Measurements from ENCODE around the gene HFM1.
"Not testable (repeated sequence)": the region's sequence is repeated elsewhere in the genome, so short reads cannot be mapped to it uniquely, and the experiment has no call there.

Gene HFM1

GRCh38 chr1:91345395-91346005 is 59.1 kb downstream of the HFM1 start:
- Mint-ChIP-seq H3K4me1 (no peaks in the 10 kb centered on the region), H3K27me3 (peaks cover 42% of the 10 kb centered on the region), H3K9me3 (no peaks in the 10 kb centered on the region), H3K36me3 (ENCODE audit: insufficient read depth) (no peaks in the 10 kb centered on the region), H3K27ac (ENCODE audit: low read depth) (no peak overlapping the region), H3K4me3 (no peak overlapping the region)
- no peak for DNase-seq (ENCODE audit: low spot score in 2 of 2)
- ATAC-seq (replicated peaks; ENCODE audit: extremely low read depth, poor library complexity, severe bottlenecking): no peak

DNA sequence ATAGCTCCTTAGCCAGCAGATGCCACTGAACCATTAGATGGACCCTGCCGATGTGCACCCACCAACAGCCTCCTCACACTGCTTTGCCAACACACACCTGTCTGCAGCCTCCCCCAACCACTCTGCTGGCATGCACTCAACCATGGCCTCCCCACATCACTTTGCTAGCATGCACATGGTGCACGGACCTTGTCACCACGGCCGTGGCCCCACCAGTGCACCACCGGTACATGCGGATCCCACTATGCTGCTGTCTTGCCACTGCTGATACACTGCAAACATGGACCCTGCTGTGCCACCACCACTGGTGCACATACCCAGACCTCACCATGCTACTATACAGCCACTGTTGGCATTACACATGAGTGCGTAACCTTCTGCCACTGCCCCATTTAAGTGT is 66.1 kb downstream of the HFM1 start:
- Mint-ChIP-seq H3K4me1 (no peaks in the 10 kb centered on the region), H3K27me3 (peaks cover 87% of the 10 kb centered on the region), H3K9me3 (no peaks in the 10 kb centered on the region), H3K4me3 (no peak overlapping the region), H3K27ac (ENCODE audit: low read depth) (no peak overlapping the region), H3K36me3 (ENCODE audit: insufficient read depth) (no peaks in the 10 kb centered on the region)
- no peak for ATAC-seq (replicated peaks; ENCODE audit: extremely low read depth, poor library complexity, severe bottlenecking)
- no peak for DNase-seq (ENCODE audit: low spot score in 2 of 2)

DNA sequence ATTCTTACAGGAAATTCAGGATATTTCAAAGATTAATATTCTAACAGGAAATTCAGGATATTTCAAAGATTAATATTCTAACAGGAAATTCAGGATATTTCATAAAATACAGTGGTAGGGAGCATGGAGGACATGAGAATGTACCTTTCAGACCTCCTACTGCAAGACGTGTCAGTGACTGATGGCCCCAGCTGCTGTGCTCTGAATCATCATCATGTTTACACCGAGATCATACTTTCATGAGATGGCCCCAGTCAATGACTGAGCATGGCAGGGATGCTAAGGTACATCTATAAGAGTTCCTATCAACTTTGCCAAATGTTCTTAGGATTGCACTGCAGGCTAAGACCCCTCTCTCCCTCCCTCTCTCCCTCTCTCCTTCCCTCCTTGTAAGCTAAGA is 69.0 kb downstream of the HFM1 start:
- Mint-ChIP-seq H3K36me3 (ENCODE audit: insufficient read depth) (no peaks in the 10 kb centered on the region), H3K27ac (ENCODE audit: low read depth) (no peak overlapping the region), H3K9me3 (no peaks in the 10 kb centered on the region), H3K27me3 (peaks cover 97% of the 10 kb centered on the region), H3K4me1 (no peaks in the 10 kb centered on the region), H3K4me3 (no peak overlapping the region)
- DNase-seq (ENCODE audit: low spot score in 2 of 2) (no peak), ATAC-seq (replicated peaks; ENCODE audit: extremely low read depth, poor library complexity, severe bottlenecking) (no peak)

DNA sequence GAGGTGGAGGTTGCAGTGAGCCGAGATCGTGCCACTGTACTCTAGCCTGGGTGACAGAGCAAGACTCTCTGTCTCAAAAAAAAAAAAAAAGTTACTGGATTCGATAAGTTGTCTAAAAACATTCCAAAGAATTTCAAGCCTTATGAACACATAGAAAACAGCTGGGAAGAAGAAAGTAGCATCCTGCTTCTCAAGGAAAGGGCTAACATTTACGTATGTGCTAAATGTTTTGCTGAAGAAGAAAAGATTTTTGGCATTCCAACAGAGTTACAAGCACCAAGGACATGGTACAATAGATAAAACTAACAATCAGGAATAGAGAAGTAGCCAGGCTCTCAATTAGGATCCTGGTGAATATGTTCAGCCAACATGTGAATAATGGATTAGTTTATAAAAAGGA is 69.8 kb downstream of the HFM1 start:
- no peaks in the 10 kb centered on the region for H3K36me3 Mint-ChIP-seq (ENCODE audit: insufficient read depth)
- ATAC-seq (replicated peaks; ENCODE audit: extremely low read depth, poor library complexity, severe bottlenecking): no peak

GRCh38 chr1:91325456-91325855 is 79.2 kb downstream of the HFM1 start:
- Mint-ChIP-seq H3K36me3 (ENCODE audit: insufficient read depth) (no peaks in the 10 kb centered on the region), H3K9me3 (no peaks in the 10 kb centered on the region), H3K27ac (ENCODE audit: low read depth) (no peak overlapping the region), H3K4me1 (no peaks in the 10 kb centered on the region), H3K27me3 (peaks cover 76% of the 10 kb centered on the region), H3K4me3 (no peak overlapping the region)
- ATAC-seq (replicated peaks; ENCODE audit: extremely low read depth, poor library complexity, severe bottlenecking) (no peak), DNase-seq (ENCODE audit: low spot score in 2 of 2) (no peak)

More for the DNA sequence above, 69.8 kb downstream of the HFM1 start:
- Mint-ChIP-seq H3K9me3 (no peaks in the 10 kb centered on the region), H3K27ac (ENCODE audit: low read depth) (no peak overlapping the region), H3K4me3 (no peak overlapping the region), H3K27me3 (peaks cover 98% of the 10 kb centered on the region), H3K4me1 (no peaks in the 10 kb centered on the region)
- no peak for DNase-seq (ENCODE audit: low spot score in 2 of 2)

GRCh38 chr1:91314643-91315042 is 90.0 kb downstream of the HFM1 start:
- Mint-ChIP-seq H3K36me3 (ENCODE audit: insufficient read depth) (no peaks in the 10 kb centered on the region), H3K4me1 (no peaks in the 10 kb centered on the region), H3K4me3 (no peak overlapping the region), H3K27ac (ENCODE audit: low read depth) (no peak overlapping the region), H3K27me3 (peaks cover 60% of the 10 kb centered on the region), H3K9me3 (no peaks in the 10 kb centered on the region)
- ATAC-seq (replicated peaks; ENCODE audit: extremely low read depth, poor library complexity, severe bottlenecking) (no peak), DNase-seq (ENCODE audit: low spot score in 2 of 2) (no peak)

GRCh38 chr1:91311672-91312071 is 93.0 kb downstream of the HFM1 start:
- ATAC-seq (replicated peaks; ENCODE audit: extremely low read depth, poor library complexity, severe bottlenecking): no peak
- H3K4me1 Mint-ChIP-seq: no peaks in the 10 kb centered on the region
- H3K27me3 Mint-ChIP-seq: peaks cover 51% of the 10 kb centered on the region

DNA sequence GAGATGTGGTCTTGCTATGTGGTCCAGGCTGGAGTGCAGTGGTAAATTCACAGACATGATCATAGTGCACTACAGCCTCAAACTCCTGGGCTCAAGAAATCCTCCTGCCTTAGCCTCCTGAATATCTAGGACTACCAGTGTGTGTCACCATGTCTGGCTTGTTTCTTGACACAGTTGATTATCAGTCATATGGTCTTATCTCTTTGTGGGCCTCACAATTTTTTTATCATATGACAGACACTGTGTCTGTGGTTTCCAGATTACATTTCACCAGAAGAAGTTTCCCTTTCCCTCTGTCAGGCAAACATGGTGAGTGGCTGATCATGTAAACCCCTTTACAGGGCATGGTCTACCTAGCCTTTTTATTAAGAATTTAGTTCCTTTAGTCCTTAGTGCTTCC is 96.1 kb downstream of the HFM1 start:
- Mint-ChIP-seq H3K27me3 (peaks cover 54% of the 10 kb centered on the region), H3K36me3 (ENCODE audit: insufficient read depth) (no peaks in the 10 kb centered on the region), H3K4me1 (no peaks in the 10 kb centered on the region), H3K4me3 (no peak overlapping the region), H3K27ac (ENCODE audit: low read depth) (no peak overlapping the region), H3K9me3 (peaks cover 9% of the 10 kb centered on the region)
- DNase-seq (ENCODE audit: low spot score in 2 of 2): no peak
- ATAC-seq (replicated peaks; ENCODE audit: extremely low read depth, poor library complexity, severe bottlenecking): no peak

More at GRCh38 chr1:91311672-91312071, 93.0 kb downstream of the HFM1 start:
- Mint-ChIP-seq H3K27ac (ENCODE audit: low read depth) (no peak overlapping the region), H3K4me3 (no peak overlapping the region), H3K9me3 (peaks cover 9% of the 10 kb centered on the region), H3K36me3 (ENCODE audit: insufficient read depth) (no peaks in the 10 kb centered on the region)
- no peak for DNase-seq (ENCODE audit: low spot score in 2 of 2)

- no peak for DNase-seq (ENCODE audit: low spot score in 2 of 2)
- Mint-ChIP-seq H3K9me3 (peaks cover 9% of the 10 kb centered on the region), H3K4me3 (no peak overlapping the region), H3K4me1 (no peaks in the 10 kb centered on the region), H3K36me3 (ENCODE audit: insufficient read depth) (no peaks in the 10 kb centered on the region), H3K27me3 (peaks cover 50% of the 10 kb centered on the region), H3K27ac (ENCODE audit: low read depth) (no peak overlapping the region)
- no peak for ATAC-seq (replicated peaks; ENCODE audit: extremely low read depth, poor library complexity, severe bottlenecking)
Measured at GRCh38 chr1:91307784-91308409, 96.7 kb downstream of the HFM1 start.

- Mint-ChIP-seq H3K4me1 (no peaks in the 10 kb centered on the region), H3K27me3 (peaks cover 29% of the 10 kb centered on the region), H3K36me3 (ENCODE audit: insufficient read depth) (no peaks in the 10 kb centered on the region), H3K27ac (ENCODE audit: low read depth) (no peak overlapping the region), H3K9me3 (peaks cover 7% of the 10 kb centered on the region), H3K4me3 (no peak overlapping the region)
- ATAC-seq (replicated peaks; ENCODE audit: extremely low read depth, poor library complexity, severe bottlenecking) (no peak), DNase-seq (ENCODE audit: low spot score in 2 of 2) (no peak)
Measured at GRCh38 chr1:91303165-91303564, 101.5 kb downstream of the HFM1 start.

DNA sequence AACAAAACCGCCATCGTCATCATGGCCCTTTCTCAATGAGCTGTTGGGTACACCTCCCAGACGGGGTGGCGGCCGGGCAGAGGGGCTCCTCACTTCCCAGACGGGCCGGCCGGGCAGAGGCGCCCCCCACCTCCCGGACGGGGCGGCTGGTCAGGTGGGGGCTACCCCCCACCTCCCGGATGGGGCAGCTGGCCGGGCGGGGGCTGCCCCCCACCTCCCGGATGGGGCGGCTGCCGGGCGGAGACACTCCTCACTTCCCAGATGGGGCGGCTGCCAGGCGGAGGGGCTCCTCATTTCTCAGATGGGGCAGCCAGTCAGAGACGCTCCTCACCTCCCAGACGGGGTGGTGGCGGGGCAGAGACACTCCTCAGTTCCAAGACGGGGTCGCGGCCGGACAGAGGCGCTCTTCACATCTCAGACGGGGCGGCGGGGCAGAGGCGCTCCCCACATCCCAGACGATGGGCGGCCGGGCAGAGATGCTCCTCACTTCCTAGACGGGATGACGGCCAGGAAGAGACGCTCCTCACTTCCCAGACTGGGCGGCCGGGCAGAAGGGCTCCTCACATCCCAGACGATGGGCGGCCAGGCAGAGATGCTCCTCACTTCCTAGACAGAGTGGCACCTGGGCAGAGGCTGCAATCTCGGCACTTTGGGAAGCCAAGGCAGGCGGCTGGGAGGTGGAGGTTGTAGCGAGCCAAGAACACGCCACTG is 115.6 kb downstream of the HFM1 start:
- not testable (repeated sequence) for DNase-seq (ENCODE audit: low spot score in 2 of 2); H3K4me1 Mint-ChIP-seq; H3K9me3 Mint-ChIP-seq; ATAC-seq (replicated peaks; ENCODE audit: extremely low read depth, poor library complexity, severe bottlenecking); H3K4me3 Mint-ChIP-seq; H3K36me3 Mint-ChIP-seq (ENCODE audit: insufficient read depth); H3K27ac Mint-ChIP-seq (ENCODE audit: low read depth)
- peaks cover 28% of the 10 kb centered on the region for H3K27me3 Mint-ChIP-seq

GRCh38 chr1:91286962-91287317 is 117.7 kb downstream of the HFM1 start:
- H3K9me3 Mint-ChIP-seq; H3K4me3 Mint-ChIP-seq; DNase-seq (ENCODE audit: low spot score in 2 of 2); H3K4me1 Mint-ChIP-seq; H3K36me3 Mint-ChIP-seq (ENCODE audit: insufficient read depth); H3K27ac Mint-ChIP-seq (ENCODE audit: low read depth); ATAC-seq (replicated peaks; ENCODE audit: extremely low read depth, poor library complexity, severe bottlenecking): not testable (repeated sequence)
- H3K27me3 Mint-ChIP-seq: peaks cover 28% of the 10 kb centered on the region

Data from central memory CD8-positive, alpha-beta T cell (primary cell).